AG09319 (cell line): Measurements from ENCODE around the gene OR13J1.
A peak's percentile ranks its signal among the peaks of the same experiment; 100 is the strongest.
"Not testable (repeated sequence)": the region's sequence is repeated elsewhere in the genome, so short reads cannot be mapped to it uniquely, and the experiment has no call there.

Experiments used
- DNase-seq: peaks from one replicate; pipeline ENCODE4 v3.0.0-alpha.2; 2010; ENCODE audit warnings: low read depth; ENCODE audit errors: extremely low read depth
- CTCF ChIP-seq: IDR thresholded peaks from 2 replicates; pipeline ENCODE4 v1.5.1; 2011; ENCODE audit warnings: low read depth, mild to moderate bottlenecking, inconsistent platforms, low read length, moderate library complexity

The OR13J1 gene

DNA sequence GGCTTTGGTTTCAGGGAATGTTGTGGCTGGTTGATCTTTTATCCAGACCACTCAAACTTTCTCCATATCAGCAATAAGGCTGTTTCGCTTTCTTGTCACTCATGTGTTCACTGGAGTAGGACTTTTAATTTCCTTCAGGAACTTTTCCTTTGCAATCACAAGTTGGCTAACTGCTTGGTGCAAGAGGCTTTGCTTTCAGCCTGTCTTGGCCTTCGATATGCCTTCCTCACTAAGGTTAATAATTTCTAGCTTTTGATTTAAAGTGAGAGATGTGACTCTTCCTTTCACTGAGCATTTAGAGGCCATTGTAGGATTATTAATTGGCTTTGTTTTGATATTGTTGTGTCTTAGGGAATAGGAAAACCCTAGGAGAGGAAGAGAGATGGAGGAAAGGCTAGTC, 28.8 kb upstream of the OR13J1 start:
- DNase-seq = no peak
- TF ChIP-seq CTCF = no peak

- TF ChIP-seq CTCF = no peak
- no peak for DNase-seq
These were observed 28.1 kb upstream of the OR13J1 start for GRCh38 chr9:35898337-35898736.

DNA sequence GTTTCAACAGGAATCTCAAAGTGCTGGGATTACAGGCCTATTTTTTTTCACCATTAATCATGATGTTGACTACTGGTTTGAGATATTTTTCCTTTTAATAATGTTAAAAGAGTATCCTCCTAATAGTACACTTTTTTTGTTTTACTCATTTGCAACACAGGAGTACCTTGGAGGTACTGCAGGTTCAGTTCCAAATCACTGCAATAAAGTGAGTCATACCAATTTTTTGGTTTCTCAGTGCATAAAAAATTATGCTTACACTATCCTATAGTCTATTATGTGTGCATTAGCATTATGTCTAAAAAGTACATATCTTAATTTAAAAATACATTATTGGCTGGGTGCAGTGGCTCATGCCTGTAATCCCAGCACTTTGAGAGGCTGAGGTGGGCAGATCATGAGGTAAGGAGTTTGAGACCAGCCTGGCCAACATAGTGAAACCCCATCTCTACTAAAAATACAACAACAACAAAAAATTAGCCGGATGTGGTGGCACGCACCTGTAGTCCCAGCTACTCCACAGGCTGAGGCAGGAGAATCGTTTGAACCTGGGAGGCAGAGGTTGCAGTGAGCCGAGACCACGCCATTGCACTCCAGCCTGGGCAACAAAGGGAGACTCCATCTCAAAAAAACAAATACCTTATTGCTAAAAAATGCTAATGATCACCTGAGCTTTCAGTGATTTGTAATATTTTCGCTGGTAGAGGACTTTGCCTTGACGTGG, 27.3 kb upstream of the OR13J1 start:
- DNase-seq = not testable (repeated sequence)

DNA sequence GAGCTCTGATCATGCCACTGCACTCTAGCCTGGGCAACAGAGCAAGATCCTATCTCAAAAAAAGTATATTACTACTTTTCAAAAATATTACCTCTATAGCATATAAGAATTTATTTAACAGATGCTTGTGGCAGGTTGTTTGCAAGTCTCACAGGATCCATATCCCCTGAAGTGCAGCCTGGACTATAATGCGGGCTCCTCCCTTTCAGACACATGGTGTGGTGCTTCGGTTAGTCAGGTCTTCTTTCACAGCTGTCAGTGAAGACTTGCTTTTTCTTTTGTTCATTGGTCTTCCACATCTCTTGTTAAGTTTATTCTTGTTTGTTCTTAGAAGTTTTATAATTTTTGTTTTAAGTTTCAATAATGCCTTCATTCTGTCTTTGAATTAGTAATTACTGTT, 26.4 kb upstream of the OR13J1 start:
- TF ChIP-seq CTCF = no peak
- DNase-seq = no peak

DNA sequence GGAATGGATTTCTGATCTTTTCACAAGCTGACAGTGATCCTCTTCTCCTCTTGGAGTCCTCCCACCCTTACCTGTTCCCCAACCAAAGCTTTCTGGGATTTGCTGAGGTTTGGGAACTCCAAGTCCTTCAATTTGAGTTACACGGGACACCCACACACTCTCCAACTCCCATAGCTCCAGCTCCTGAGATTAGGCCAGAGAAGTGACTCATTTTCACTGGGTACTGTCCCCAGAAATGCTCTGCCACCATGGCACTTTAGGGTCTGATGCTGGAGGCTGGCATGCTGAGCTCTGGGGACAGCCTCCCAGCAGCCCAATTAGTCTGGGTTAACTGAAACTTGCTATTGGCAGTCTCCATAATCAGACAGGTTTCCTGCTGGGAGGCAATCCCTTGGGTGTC, 21.9 kb upstream of the OR13J1 start:
- TF ChIP-seq CTCF = no peak
- no peak for DNase-seq

- no peak for TF ChIP-seq CTCF
- DNase-seq = no peak
These were observed 21.4 kb upstream of the OR13J1 start for GRCh38 chr9:35891646-35892045.

GRCh38 chr9:35884908-35885307, 14.7 kb upstream of the OR13J1 start:
- DNase-seq = not testable (repeated sequence)

DNA sequence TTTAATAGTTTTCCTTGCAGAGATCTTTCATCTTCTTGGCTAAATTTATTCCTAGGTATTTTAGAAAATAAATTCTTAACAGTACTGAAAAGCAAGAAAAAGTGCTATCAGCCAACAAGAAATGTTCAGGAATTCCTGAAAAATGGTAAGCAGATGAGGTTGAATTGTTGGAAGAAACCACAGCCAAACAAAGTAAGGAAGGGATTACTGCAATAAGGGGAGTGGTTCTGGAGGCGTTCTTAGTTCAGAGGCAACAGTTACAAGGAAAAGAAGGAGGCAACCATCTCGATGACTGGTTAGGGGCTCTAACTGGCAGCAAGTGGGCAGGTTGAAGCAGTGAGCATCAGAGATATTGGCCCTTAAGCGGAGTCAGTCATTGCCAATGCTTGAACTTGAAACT, 12.8 kb upstream of the OR13J1 start:
- no peak for TF ChIP-seq CTCF
- DNase-seq = peak; percentile 41
